Cardiac fibroblast (primary cell): ENCODE data around the gene CIDEA.

ENCODE experiments used
- DNase-seq, 2 donors: peaks; one replicate each; pipeline versions ENCODE4 v3.0.0 to v3.0.0-alpha.2; 2010; ENCODE audit warnings: low read depth in 2 of 2
- H3K4me3 ChIP-seq, 2 donors: replicated peaks in 1 of 2; 1 replicate in 1 of 2; 2 replicates in 1 of 2; pipeline ENCODE4 v1.5.1; 2011; ENCODE audit warnings: low read depth in 2 of 2, low read length in 2 of 2, mild to moderate bottlenecking in 2 of 2, moderate library complexity in 1 of 2
- CTCF ChIP-seq: IDR thresholded peaks from one replicate; pipeline ENCODE4 v1.5.1; 2011; ENCODE audit warnings: low read depth, mild to moderate bottlenecking, low read length, inconsistent platforms

Gene CIDEA

GRCh38 chr18:12324991-12325725 is 71.0 kb downstream of the CIDEA start:
- no peak for DNase-seq
- no peak for TF ChIP-seq CTCF
- no peak overlapping the region for H3K4me3 ChIP-seq

GRCh38 chr18:12325726-12326245 is 71.6 kb downstream of the CIDEA start:
- TF ChIP-seq CTCF = no peak
- DNase-seq = no peak
- no peak overlapping the region for H3K4me3 ChIP-seq

GRCh38 chr18:12326711-12327460 is 72.7 kb downstream of the CIDEA start:
- no peak for DNase-seq
- TF ChIP-seq CTCF = no peak
- H3K4me3 ChIP-seq = no peak overlapping the region
